H1 (cell line): Measurements from ENCODE around the gene CASP9.

Source experiments
- CEBPB ChIP-seq: IDR thresholded peaks from 2 replicates; pipeline ENCODE4 v1.6.1; 2012; ENCODE audit warnings: low read depth, low read length
- CREB1 ChIP-seq: IDR thresholded peaks from 2 replicates; pipeline ENCODE4 v1.6.1; 2012; ENCODE audit warnings: inconsistent platforms
- EZH2 ChIP-seq: fragments of 200-600 bp; sonication (generic); IDR thresholded peaks from 2 replicates; pipeline ENCODE4 v1.7.1; 2012; ENCODE audit warnings: low read depth, mild to moderate bottlenecking, moderate library complexity, low read length, inconsistent platforms; ENCODE audit not compliant: severe bottlenecking
- RFX5 ChIP-seq: IDR thresholded peaks from 2 replicates; pipeline ENCODE4 v1.6.1; 2011; ENCODE audit warnings: low read depth, low read length, improper control_type of control experiment, borderline replicate concordance
- SRF ChIP-seq: IDR thresholded peaks from 2 replicates; pipeline ENCODE4 v1.6.1; 2011; ENCODE audit warnings: mild to moderate bottlenecking, low read depth, low read length, moderate library complexity
- TF ChIP-seq, protein P1 (sequence below), 3 experiments: IDR thresholded peaks; 1 replicate in 2 of 3; 2 replicates in 1 of 3; pipeline versions ENCODE4 v1.5.1 to v1.6.1; 2011; ENCODE audit warnings: low read length in 3 of 3, mild to moderate bottlenecking in 3 of 3, inconsistent platforms in 2 of 3, low read depth in 1 of 3, moderate library complexity in 1 of 3; ENCODE audit not compliant: insufficient read depth in 1 of 3; ENCODE audit errors: control extremely low read depth in 1 of 3

DNA sequence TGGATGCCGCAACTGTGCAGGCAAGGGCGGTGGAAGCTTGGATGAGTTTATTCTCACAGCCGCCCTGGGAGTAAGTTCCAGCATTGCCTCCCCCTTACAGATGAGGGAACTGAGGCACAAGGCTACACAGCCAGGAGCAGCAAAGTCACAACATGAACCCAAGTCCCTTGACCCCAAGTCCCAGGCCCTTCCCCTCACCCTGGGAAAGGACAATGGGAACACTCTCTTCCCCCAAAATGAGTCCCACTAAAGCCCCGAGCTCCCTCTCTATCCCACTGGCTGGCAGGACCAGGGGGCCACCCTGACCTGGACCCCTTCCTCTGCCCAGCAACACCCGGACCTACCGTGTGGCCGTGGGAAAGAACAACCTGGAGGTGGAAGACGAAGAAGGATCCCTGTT, 81.9 kb downstream of the CASP9 start:
- TF ChIP-seq EZH2, result no peak
- TF ChIP-seq, protein P1, sequence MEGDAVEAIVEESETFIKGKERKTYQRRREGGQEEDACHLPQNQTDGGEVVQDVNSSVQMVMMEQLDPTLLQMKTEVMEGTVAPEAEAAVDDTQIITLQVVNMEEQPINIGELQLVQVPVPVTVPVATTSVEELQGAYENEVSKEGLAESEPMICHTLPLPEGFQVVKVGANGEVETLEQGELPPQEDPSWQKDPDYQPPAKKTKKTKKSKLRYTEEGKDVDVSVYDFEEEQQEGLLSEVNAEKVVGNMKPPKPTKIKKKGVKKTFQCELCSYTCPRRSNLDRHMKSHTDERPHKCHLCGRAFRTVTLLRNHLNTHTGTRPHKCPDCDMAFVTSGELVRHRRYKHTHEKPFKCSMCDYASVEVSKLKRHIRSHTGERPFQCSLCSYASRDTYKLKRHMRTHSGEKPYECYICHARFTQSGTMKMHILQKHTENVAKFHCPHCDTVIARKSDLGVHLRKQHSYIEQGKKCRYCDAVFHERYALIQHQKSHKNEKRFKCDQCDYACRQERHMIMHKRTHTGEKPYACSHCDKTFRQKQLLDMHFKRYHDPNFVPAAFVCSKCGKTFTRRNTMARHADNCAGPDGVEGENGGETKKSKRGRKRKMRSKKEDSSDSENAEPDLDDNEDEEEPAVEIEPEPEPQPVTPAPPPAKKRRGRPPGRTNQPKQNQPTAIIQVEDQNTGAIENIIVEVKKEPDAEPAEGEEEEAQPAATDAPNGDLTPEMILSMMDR (IDR thresholded peaks at IDR 0.05; ENCODE audit: control extremely low read depth in 1 of 3, insufficient read depth in 1 of 3, low read depth in 1 of 3, low read length in 3 of 3), result no peak
- TF ChIP-seq RFX5, result no peak
- TF ChIP-seq CREB1, result no peak
- no peak for TF ChIP-seq CEBPB
- TF ChIP-seq SRF, result no peak
